Glomerular endothelial cell (primary cell): ENCODE measurements around the gene ZNF48. TPM values are rescaled to one million over a fixed set of nuclear protein-coding genes. Genes with fewer than 3 reads are reported as not detected.
A peak's percentile ranks its signal among the peaks of the same experiment; 100 is the strongest.

Experiments
- DNase-seq: peaks from one replicate; pipeline ENCODE4 v3.0.0-alpha.2; 2011; ENCODE audit warnings: low read depth, low spot score; ENCODE audit errors: extremely low read depth
- total RNA-seq: library from RNA; depleted of rRNA; stranded (reverse); fragments of >200 nt; gene quantifications from 2 replicates; pipeline ENCODE4 v1.2.3, GENCODE V29; 2015

ZNF48 gene
- total RNA-seq, 1 donor from 2014 or later = 14.4 TPM

DNA sequence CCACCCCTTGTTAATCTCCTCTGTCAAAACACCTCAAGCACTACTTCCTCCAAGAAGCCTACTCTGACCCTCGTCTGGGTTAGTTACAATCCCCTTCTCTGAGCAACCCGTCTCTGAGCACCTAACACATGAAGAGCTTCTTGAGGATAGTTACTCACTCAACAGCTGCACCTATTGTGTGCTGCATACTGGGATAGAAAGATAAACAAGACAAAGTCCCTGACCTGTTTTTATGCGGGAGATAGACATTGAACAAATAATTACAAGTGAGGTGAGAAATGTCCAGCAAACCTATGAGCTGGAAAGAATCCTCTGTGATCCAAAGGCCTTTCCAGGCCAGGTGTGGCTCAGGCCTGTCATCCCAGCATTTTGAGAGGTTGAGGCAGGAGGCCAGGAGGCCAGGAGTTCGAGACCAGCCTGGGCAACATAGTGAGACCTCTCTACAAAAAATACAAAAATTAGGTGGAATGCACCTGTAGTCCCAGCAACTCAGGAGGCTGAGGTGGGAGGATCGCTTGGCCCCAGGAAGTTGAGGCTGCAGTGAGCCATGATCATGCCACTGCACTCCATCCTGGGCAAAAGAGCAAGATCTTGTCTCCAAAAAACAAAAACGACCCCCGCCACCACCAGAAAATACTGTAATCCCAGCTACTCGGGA, 6.7 kb downstream of the ZNF48 start:
- DNase-seq = no peak

DNA sequence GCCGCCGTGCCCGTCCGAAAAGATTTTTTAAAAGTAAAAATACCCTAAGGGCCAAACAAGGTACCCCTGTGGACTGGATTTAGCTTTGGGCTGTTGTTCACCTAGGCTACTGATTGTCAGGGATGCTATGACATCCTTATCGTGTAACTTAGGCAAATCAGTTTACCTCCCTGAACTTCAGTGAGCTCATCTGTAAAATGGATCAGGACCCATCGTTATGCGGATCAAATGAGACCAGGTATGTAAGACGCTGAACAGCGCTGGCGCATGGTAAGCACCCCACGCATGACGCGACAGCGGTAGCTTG, 11.5 kb downstream of the ZNF48 start:
- no peak for DNase-seq

DNA sequence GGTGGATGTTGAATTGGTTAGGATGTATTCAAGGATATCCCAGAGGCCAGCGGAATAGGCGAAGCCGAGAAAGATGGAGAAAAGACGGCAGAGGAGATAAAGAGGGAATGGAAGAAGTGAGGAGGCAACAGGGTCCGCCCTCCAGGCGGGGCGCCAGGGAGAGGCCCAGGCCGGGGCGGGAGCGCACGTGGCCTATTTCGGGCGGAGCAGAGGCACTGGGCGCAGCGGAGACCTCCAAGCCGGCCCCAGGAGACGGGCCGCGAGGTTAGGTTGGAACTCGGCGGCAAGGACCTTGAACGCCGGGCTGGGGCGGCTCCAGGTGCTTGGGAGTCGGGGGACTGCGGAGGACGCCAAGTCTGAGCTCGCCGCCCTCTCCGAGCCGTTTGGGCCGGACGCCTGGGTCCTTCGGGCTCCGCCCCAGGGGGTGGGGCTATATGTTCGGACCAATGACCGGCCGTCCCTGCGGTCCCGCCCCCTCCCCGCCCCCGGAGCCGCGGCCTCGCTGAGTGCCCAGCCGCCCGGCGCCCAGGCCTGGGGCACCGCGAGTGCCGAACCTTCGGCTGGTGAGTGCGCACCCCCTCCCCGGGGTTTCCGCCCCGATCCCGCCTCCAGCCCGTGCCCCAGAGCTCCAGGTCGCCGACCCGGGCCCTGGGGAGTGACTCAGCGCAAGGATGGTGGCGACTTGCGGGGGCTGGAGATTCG, 12.0 kb downstream of the ZNF48 start, which contains the start of gene ZNF771:
Gene ZNF771, plus strand, starts transcription at position 505 of the 702 bp plus-strand sequence. CDS start 448 bp downstream, outside the sequence.
- DNase-seq = no peak

DNA sequence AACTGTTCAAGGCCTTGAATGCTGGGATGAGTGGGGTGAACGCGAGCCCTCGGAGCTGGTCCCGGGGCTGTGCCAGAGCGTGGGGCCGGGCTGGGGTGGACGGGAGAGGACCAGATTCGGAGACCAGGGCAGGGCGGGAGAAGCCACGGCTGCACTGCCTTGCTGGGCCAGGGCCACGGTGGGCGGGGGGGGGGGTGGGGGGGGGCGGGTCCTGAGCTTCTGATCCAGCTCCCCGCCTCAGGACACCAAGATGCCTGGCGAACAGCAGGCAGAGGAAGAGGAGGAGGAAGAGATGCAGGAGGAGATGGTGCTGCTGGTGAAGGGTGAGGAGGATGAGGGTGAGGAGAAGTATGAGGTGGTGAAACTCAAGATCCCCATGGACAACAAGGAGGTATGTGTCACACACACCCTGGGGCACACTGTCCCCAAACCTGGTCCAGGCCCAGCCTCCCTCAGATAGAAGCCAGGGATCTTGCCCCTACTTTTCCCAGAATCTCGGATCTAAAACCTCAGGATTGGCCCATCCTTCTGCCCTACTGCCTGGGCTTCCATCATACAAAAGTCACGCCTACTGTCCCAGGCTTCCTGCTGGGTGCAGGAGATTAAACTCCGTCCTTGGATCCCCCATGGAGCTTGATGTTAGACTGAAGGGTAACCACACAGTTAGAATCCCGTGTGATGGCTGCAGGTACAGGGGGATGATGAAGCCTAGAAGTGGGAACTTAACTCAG, 12.7 kb downstream of the ZNF48 start:
- no peak for DNase-seq

DNA sequence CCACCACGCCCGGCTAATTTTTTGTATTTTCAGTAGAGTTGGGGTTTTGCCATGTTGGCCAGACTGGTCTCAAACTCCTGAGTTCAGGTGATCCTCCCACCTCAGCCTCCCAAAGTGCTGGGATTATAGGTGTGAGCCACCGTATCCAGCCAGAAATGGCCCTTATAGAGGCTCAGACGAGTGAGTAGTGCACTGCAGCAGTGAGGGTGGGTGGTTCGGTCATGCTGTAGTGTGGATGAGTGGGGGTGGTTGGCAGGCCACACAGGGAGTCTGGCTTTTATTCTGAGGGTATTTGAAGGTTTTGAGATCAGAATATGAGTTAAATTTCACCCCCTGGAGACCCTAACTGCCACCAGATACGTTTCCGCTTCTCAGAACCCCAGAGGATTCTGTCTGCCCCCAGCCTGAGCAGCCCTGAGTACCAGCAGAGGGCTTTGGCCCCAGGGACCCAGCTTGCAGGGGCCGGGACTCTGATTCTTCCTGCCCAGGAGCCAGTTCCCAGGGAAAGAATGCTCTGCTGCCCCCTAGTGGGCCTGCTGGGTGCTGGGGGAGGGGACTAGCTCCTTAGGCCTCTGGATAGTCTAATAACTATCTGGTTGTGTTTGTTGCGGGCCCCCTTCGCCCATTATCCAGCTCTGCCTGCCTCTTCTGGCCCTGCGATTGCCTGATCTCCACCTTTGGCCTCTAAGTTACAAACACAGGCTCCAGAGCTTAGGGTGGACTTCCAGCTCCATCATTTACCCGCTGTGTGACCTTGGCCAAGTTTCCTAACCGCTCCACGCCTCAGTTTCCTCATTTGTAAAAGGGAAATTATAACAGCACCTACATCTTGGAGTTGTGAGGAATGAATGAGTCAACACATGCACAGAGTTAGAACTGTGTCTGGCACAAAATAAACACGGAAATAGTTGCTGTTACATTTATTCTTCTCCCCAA, 14.2 kb downstream of the ZNF48 start:
- no peak for DNase-seq

DNA sequence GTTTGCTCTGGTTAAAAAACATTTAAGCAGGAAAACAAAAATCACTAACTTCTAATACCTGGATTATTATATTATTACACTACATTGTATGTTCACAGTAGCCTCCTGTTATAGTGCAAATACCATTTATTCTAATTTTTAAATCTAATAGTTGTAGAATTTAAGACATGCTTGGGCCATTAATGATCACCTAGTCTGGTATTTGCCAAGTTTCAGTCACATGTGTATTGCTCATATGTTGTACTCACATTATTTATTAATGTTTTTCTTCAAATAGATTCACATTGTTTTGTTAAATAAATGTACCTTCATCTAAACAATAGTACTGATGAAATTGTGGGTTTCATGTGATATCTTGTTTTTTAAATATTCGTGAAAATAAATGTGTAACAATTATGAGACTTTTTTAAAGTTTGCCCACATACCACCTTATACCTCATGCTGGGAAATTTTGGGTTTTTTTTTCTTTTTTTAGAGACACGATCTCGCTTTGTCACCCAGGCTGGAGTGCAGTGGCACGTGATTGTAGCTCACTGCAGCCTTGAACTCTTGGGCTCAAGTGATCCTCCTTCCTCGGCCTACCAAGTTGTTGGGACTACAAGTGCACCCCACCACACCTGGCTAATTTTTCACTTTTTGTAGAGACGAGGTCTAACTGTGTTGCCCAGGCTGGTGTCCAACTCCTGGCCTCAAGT, 18.0 kb downstream of the ZNF48 start:
- no peak for DNase-seq

DNA sequence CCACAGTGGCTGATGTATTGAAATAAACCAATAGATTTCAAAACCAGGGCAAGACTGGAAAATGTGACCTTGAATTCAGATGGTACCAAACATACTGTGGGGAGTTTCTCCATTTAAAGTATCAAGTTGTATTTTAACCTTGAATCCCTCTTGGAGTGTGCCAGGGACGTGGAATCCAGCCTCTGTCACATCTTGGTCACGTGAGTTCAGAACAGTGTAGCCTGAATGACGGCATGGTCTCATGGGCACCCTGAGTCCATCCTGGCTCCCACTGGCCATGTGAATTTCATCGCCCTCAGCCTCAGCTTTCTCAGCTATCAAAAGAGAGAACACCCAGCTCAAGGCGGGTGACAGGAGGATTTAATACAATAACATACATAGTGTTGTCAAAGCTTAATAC, 18.9 kb downstream of the ZNF48 start:
- no peak for DNase-seq

DNA sequence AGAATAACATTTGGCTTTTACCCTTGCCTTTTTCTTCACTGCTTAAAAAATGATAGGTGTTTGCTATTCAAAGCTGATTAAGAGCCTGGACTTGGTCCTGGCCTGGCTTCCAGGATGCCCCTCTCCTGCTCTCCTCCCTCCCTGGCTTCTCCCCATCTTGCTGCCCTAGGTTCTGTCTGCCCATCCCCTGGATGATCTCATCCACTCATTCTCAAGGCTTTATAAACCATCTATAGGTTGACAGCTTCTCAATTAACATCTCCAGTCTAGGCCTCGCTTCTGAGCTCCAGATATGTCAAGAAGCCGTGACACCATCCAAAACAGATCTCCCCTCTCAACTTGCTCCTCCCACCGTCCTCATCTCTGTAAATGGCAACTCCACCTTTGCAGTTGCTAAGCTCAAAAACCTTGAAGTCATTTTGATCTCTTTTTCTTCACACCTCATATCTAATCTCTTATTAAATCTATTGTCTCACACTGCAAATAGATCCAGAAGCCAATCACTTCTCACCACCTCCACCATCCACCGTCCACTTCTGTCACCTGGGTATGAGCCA, 20.9 kb downstream of the ZNF48 start:
- no peak for DNase-seq

DNA sequence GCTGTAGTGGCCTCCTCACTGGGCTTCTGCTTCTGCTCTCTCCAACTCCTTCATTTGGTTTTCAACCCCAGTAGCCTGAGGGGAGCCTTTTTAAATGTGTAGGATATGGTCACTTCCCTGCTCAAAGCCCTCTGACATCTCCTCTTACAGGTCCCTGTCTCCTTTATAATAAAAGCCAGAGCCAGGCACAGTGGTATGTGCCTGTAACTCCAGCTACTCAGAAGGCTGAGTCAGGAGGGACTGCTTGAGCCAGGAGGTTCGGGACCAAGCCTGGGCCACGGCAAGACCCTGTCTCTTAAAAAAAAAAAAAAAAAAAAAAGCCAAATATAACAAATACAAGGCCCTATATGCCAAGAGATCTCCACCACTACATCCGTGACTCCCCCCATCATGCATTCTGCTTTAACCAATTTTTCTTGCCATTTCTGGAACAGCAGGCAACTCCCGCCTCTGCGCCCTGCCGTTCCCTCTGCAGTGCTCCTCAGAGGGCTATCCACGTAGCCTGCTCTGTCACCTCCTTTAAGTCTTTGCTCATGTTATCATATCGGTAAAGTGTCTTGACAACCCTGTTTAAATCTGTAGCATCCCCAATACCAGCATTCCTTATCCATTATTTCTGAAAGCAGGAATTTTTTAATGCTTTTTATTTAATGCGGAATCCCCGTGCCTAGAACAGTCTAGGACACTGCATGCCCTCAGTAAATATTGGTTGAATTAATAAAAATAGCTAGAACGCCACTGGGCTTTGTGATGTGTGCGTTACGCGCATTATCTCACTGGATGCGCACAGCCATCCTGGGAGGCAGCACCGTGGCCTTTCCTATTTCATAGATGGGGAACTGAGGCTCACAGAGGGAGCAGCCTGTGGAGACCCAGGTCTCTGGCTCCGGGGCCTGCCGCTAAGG, 21.7 kb downstream of the ZNF48 start:
- DNase-seq = no peak

DNA sequence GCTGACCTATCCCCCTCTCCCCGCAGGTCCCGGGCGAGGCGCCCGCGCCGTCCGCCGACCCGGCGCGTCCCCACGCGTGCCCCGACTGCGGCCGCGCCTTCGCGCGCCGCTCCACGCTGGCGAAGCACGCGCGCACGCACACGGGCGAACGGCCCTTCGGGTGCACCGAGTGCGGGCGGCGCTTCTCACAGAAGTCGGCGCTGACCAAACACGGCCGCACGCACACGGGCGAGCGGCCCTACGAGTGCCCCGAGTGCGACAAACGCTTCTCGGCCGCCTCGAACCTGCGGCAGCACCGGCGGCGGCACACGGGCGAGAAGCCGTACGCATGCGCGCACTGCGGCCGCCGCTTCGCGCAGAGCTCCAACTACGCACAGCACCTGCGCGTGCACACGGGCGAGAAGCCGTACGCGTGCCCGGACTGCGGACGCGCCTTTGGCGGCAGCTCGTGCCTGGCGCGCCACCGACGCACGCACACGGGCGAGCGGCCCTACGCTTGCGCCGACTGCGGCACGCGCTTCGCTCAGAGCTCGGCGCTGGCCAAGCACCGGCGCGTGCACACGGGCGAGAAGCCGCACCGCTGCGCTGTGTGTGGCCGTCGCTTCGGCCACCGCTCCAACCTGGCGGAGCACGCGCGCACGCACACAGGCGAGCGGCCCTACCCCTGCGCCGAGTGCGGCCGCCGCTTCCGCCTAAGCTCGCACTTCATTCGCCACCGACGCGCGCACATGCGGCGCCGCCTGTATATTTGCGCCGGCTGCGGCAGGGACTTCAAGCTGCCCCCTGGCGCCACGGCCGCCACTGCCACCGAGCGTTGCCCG, 22.5 kb downstream of the ZNF48 start:
- DNase-seq = no peak

DNA sequence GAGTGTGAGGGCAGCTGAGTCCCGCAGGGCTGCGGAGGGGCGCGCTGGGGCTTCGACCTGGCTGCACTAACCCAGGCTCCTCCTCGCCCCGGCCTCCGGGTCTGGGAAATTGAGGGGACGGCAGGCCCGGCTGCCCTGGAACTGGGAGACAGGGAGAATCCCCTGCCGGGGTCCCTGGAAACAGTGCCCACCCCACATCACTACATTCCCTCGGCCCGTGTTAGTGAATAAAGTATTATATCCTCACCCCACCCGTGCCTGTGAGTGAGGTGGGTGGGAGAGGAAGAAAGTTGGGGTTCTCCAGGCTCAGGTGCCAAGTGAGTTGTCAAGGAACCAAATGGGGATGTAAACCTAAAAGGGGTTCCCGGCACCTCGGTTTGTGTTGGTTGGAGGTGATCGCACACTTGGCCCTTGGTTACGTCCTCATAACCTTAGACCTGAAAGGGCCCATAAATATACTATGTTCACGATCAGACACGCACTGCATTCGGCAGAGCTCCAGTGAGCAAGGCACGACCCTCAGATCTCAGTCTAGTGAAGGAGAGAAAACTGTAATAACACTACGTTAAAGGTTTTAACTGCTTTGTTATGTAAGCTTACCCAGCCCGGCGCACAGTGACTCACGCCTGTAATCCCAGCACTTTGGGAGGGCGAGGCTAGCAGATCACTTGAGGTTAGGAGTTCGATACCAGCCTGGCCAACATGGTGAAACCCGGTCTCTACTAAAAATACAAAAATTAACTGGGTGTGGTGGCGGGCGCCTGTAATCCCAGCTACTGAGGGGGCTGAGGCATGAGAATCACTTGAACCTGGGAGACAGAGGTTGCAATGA, 23.3 kb downstream of the ZNF48 start:
- DNase-seq = no peak

DNA sequence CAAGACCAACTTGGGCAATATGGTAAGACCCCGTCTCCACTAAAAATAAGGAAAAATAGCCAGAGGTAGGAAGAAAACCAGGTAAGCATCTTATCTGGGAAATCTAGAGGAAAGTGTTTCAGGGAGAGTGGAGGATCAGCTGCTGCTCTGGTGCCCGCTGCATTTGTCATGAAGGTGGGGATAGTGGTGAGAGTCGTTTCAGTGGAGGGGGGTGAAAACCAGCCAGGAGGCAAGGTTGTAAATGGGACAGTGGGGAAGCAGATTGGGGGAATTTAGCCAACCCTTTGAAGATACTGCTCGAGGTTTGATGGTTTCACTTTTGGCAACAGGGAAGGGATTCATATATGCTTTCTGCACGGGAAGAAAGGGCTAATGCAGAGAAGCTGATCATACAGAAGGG, 25.8 kb downstream of the ZNF48 start:
- DNase-seq = no peak

DNA sequence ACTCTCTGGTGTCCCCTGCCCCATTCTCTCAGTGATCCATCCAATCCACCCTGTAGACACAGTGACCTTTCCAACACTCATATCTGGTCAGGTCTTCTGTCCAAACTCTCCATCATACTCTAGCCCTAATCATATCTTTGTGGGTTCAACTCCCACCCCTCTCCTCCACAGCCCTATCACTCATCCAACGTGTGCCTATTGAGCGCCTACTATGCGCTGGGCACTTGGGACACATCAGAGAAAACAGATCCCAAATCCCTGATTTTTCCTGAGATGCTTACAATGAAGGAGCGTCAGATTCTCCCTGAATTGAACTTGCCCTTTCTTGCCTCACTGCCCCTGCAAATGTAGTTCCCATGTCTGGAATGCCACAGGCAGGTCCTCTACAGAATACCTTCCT, 32.8 kb downstream of the ZNF48 start:
- DNase-seq = no peak

DNA sequence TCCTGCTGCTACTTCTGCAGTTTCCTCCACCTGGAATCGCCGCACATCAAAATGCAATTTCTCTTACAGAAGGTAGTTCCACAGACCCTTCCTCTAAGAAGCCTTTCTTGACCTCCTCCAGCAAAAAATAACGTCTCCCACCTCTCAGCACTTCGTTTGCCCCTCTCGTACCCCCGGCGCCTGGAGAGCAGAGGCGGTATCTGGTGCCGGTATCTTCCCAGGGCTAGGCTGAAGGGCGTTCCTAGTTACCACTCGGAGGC, 34.1 kb downstream of the ZNF48 start:
- no peak for DNase-seq

DNA sequence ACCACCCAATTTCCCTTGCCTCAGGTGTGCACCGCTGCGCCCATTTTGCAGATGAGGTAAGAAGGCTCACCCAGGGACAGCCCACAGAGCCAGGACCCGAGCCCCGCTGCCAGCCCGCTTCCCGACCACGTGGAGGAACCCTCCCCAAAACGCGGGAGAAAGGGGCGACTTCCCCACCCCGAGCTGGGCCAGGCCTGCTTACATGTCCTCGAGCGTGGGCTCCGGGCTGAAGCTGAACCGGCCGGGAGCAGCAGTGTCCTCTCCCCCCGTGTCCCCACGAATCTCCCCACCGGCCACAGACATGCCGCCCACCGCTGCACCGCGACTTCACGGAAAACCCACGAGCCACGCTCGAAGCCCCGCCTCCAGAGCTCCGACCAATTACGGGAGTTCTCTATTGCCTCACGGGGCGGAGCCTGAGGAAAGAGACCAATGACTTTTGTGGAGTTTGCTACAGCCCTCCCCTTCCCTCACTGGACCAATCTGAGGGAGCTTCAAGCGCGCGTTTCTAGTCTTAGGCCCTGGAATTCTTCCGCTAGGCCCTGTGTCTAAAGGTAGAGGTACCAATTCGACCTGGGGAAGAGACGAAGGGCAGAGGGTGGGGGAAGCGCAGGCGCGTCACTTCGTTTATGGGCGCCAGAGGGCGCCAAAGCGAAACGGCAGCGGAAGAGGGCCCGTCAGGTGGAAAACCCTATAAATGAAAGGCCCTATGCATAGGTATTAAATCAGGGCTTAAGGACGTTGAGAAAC, 34.6 kb downstream of the ZNF48 start, which contains the start of gene DCTPP1:
Gene DCTPP1, minus strand, starts transcription at position 353 of the 750 bp plus-strand sequence. Its CDS starts 50 bp downstream, at position 303.
- DNase-seq = peak; percentile 91

DNA sequence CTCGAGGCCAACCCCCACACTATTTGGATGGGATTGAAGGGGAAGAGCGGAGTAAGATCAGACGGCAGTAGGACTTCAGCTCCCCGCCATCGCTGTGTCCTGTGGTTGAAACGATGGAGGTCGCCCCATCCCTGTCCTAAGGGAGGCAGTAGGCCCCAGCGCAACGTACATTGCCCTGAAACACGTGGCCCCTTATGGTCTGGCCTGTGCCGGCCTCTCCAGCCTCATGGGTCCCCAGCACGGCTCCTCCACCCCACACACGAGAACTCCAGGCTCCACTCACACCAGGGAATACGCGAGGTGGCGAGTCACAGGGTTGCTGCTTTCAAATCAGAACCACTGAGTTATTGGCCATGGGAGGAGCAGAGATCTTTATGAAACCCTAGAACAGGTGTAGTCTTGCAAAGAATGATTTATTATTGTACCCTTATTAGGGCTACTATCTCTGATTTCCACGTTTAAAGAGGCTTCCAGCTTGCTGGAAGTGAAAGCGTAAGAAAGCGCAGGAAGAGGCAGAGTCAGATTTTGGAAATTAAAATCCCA, 35.3 kb downstream of the ZNF48 start:
- DNase-seq = no peak
